RPMI7951 (cell line): ENCODE results near the gene SLC37A1. TPM values are rescaled to one million over a fixed set of nuclear protein-coding genes. Genes with fewer than 3 reads are reported as not detected.
A peak's percentile ranks its signal among the peaks of the same experiment; 100 is the strongest.
"Not testable (repeated sequence)": the region's sequence is repeated elsewhere in the genome, so short reads cannot be mapped to it uniquely, and the experiment has no call there.

Experiments
- DNase-seq: peaks from one replicate; pipeline ENCODE4 v3.0.0-alpha.2; 2012; ENCODE audit warnings: low read depth
- total RNA-seq: library from RNA; depleted of rRNA; stranded (reverse); fragments of >200 nt; shearing (Covaris generic); gene quantifications from 2 replicates; pipeline ENCODE4 v1.2.3, GENCODE V29; 2014

The SLC37A1 gene
- total RNA-seq, 1 experiment from 2014 or later, result 0.24 TPM

GRCh38 chr21:42615924-42616323 lies 102.3 kb downstream of the SLC37A1 start:
- no peak for DNase-seq

- DNase-seq, result no peak
Measured at GRCh38 chr21:42616446-42616845, 102.8 kb downstream of the SLC37A1 start.

- DNase-seq, result no peak
Measured at GRCh38 chr21:42616941-42617340, 103.3 kb downstream of the SLC37A1 start.

GRCh38 chr21:42617486-42617885 lies 103.8 kb downstream of the SLC37A1 start:
- DNase-seq, result no peak

GRCh38 chr21:42618707-42619102 lies 105.1 kb downstream of the SLC37A1 start:
- no peak for DNase-seq

GRCh38 chr21:42619166-42619565 lies 105.5 kb downstream of the SLC37A1 start:
- DNase-seq, result no peak

- no peak for DNase-seq
Measured at GRCh38 chr21:42619841-42620240, 106.2 kb downstream of the SLC37A1 start.

- DNase-seq, result peak; percentile 17
Measured at GRCh38 chr21:42621166-42621818, 107.6 kb downstream of the SLC37A1 start.

- DNase-seq, result no peak
Measured at GRCh38 chr21:42621819-42622177, 108.1 kb downstream of the SLC37A1 start.

- no peak for DNase-seq
Measured at GRCh38 chr21:42622284-42622683, 108.6 kb downstream of the SLC37A1 start.

GRCh38 chr21:42623694-42624093 lies 110.0 kb downstream of the SLC37A1 start:
- no peak for DNase-seq

GRCh38 chr21:42624095-42624790 lies 110.6 kb downstream of the SLC37A1 start:
- no peak for DNase-seq

- DNase-seq, result no peak
Measured at GRCh38 chr21:42624936-42625335, 111.3 kb downstream of the SLC37A1 start.

GRCh38 chr21:42626171-42626570 lies 112.5 kb downstream of the SLC37A1 start:
- no peak for DNase-seq

GRCh38 chr21:42627527-42628289 lies 114.1 kb downstream of the SLC37A1 start:
- DNase-seq, result no peak

GRCh38 chr21:42628466-42629061 lies 114.9 kb downstream of the SLC37A1 start:
- not testable (repeated sequence) for DNase-seq

- DNase-seq, result no peak
Measured at GRCh38 chr21:42629933-42630589, 116.4 kb downstream of the SLC37A1 start.

- no peak for DNase-seq
Measured at GRCh38 chr21:42630626-42631025, 117.0 kb downstream of the SLC37A1 start.
